ENCODE measurements around the gene NHEJ1.
A peak's percentile ranks its signal among the peaks of the same experiment; 100 is the strongest.

The NHEJ1 gene

DNA sequence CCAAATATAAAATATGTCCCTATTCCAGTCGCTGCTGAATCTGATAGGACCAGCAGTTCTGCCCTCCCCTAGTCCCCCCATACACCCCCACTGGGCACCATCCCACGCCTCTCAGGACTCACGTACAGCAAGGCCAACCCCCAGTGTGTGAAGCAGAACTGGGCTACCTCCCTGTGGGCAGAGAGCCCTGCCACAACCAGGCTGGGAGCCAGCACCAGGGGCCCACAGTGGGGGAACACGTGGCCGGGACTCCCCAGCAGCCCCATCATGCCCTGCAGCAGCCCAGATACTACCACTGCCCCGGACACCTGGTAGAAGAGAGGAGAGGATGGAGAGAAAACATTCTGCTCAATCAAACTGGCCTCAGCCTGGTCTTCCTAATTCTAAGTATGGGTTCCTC lies 7.9 kb upstream of the NHEJ1 start:
- no peak overlapping the region for H3K27ac ChIP-seq
- TF ChIP-seq, protein P1, sequence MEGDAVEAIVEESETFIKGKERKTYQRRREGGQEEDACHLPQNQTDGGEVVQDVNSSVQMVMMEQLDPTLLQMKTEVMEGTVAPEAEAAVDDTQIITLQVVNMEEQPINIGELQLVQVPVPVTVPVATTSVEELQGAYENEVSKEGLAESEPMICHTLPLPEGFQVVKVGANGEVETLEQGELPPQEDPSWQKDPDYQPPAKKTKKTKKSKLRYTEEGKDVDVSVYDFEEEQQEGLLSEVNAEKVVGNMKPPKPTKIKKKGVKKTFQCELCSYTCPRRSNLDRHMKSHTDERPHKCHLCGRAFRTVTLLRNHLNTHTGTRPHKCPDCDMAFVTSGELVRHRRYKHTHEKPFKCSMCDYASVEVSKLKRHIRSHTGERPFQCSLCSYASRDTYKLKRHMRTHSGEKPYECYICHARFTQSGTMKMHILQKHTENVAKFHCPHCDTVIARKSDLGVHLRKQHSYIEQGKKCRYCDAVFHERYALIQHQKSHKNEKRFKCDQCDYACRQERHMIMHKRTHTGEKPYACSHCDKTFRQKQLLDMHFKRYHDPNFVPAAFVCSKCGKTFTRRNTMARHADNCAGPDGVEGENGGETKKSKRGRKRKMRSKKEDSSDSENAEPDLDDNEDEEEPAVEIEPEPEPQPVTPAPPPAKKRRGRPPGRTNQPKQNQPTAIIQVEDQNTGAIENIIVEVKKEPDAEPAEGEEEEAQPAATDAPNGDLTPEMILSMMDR (conservative IDR thresholded peaks at IDR 0.05): no peak

DNA sequence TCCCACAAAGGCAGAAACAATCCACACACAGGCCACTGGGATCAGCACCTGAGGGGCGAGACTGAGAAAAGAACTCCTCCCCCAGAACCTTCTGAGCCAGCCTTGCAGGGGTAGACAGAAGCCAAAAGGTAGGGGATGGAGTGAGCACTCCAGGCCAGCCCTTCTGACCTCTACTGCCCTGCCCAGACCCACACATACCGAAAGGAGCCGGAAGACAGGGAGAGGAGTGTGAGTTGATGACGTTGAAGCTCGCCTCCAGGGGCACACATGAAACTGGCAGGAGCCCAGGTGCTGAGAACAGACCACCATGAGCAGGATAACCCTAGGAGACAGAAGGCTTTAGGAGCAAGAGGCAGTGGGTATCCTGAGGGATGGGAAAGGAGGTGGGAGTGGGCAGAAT lies 7.4 kb upstream of the NHEJ1 start:
- TF ChIP-seq, protein P1 (conservative IDR thresholded peaks at IDR 0.05): no peak
- no peak overlapping the region for H3K27ac ChIP-seq

- TF ChIP-seq, protein P1 (conservative IDR thresholded peaks at IDR 0.05): no peak
- H3K27ac ChIP-seq: no peak overlapping the region
Observed at GRCh38 chr2:219165058-219165911, 4.7 kb upstream of the NHEJ1 start.

GRCh38 chr2:219163156-219163555 lies 2.5 kb upstream of the NHEJ1 start:
- TF ChIP-seq, protein P1 (conservative IDR thresholded peaks at IDR 0.05): no peak
- H3K27ac ChIP-seq: no peak overlapping the region

GRCh38 chr2:219161097-219161496 lies 482 bp upstream of the NHEJ1 start:
- H3K27ac ChIP-seq: peak overlapping the region; percentile 85
- TF ChIP-seq, protein P1 (conservative IDR thresholded peaks at IDR 0.05): no peak

DNA sequence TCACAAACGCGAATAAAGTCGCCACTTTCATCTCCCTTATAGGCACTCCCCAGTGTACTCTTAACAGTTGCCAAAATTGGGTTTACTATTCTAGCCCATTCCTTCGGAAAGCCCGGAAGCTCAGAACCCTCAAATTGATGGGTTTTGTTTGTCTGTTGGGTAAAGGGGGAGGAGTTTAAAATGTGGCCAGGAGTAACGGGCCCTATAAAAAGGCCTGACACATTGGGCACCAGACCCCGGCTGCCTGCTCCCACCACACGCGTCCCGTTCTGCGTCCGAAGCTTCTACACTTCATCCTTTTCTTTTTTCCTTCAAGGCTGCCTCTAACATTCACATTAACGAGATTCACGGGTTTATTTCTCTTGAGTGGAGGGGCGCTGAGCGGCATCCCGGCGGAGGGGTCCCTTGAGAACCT lies 837 bp downstream of the NHEJ1 start:
- TF ChIP-seq, protein P1 (conservative IDR thresholded peaks at IDR 0.05): no peak
- H3K27ac ChIP-seq: peak overlapping the region; percentile 85

GRCh38 chr2:219158586-219158985 lies 2.0 kb downstream of the NHEJ1 start:
- TF ChIP-seq, protein P1 (conservative IDR thresholded peaks at IDR 0.05): no peak
- no peak overlapping the region for H3K27ac ChIP-seq
